Tibial nerve (tissue), 3 donors: ENCODE data around the gene NBL1.

Source experiments
- CTCF ChIP-seq, 5 experiments: fragments of 200-600 bp in 3 of 5; fragments of 450-650 bp in 2 of 5; sonication (generic) in 3 of 5; IDR thresholded peaks; one replicate each; pipeline ENCODE4 v1.5.1; 2016 to 2019; ENCODE audit warnings: antibody characterized with exemption in 5 of 5, mild to moderate bottlenecking in 3 of 5, moderate library complexity in 2 of 5
- POLR2A ChIP-seq, 2 donors: fragments of 450-650 bp; IDR thresholded peaks; one replicate each; pipeline ENCODE4 v1.6.1; 2017; ENCODE audit warnings: antibody characterized with exemption in 2 of 2, mild to moderate bottlenecking in 2 of 2, moderate library complexity in 2 of 2

GRCh38 chr1:19695772-19696171, 51.7 kb downstream of the NBL1 start:
- TF ChIP-seq POLR2A (IDR thresholded peaks at IDR 0.05) (no peak), CTCF (IDR thresholded peaks at IDR 0.05) (no peak)
